Measurements from ENCODE around the gene SH3TC2. TPM values are rescaled to one million over a fixed set of nuclear protein-coding genes. Genes with fewer than 3 reads are reported as not detected.

SH3TC2 gene
- total and polyA plus RNA-seq, 3 donors from 2014 or later = 32.4 to 136 (median 130) TPM

DNA sequence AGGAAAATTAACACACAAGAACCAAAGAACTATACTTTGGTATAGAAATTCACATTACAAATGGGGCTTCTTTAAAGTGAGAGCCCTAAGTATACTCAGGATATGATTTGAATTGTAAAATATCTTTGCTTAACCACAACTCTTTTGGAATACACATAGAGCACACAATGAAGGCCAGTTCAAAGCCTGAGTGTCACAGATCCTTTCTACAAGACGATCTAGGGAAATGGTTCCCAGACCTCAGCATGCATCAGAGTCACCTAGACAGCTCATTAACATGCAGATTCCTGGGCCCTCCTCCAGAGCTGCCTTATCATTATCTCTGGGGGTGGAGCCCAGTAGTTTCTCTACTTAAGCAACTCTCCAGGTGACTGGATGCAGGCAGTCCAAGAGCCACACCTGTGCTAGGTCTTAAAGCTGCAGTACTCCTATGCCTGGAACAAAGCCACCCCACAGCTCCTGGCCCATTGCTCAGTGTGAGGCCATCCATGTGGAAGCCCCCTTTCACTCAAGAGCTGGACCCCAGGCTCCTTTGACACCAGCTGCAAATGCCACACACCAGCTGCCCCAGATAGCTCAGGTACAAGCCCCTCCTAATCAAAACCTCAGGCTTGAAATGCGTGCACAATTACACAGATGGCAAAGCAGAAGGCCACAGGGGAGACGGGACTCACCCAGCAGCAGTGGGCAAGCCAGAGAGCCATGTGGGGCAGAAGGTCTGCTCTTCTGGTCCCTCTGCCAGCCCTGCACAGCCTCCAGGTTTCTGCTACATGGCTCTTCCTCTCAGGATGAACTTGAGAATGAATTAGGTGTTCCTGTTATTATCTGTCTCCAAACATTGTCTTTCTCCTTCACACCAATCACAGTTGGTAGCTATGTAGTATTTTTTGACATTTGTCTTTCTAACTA, 106.1 kb downstream of the SH3TC2 start:
- Histone ChIP-seq H3K27me3 (no peaks in the 10 kb centered on the region), H3K4me3 (no peak overlapping the region), H3K36me3 (ENCODE audit: low read depth, missing control alignments) (no peaks in the 10 kb centered on the region), H3K27ac (no peak overlapping the region), H3K4me1 (no peaks in the 10 kb centered on the region), H3K9me3 (no peaks in the 10 kb centered on the region)
- DNase-seq = no peak
- 80 to 83% methylated on average over 3 of the region's 3 CpGs for WGBS, 2 donors
- intact Hi-C loops (cut with DNase I; ENCODE audit: low total_unique reads) = no loop called here
- no peak for TF ChIP-seq POLR2A (IDR thresholded peaks at IDR 0.05)
- TF ChIP-seq, protein P1, sequence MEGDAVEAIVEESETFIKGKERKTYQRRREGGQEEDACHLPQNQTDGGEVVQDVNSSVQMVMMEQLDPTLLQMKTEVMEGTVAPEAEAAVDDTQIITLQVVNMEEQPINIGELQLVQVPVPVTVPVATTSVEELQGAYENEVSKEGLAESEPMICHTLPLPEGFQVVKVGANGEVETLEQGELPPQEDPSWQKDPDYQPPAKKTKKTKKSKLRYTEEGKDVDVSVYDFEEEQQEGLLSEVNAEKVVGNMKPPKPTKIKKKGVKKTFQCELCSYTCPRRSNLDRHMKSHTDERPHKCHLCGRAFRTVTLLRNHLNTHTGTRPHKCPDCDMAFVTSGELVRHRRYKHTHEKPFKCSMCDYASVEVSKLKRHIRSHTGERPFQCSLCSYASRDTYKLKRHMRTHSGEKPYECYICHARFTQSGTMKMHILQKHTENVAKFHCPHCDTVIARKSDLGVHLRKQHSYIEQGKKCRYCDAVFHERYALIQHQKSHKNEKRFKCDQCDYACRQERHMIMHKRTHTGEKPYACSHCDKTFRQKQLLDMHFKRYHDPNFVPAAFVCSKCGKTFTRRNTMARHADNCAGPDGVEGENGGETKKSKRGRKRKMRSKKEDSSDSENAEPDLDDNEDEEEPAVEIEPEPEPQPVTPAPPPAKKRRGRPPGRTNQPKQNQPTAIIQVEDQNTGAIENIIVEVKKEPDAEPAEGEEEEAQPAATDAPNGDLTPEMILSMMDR (IDR thresholded peaks at IDR 0.05) = no peak

MicroRNAs within 50 kb of the gene (microRNA counts, 767-probe panel; counts per million panel counts)
- microRNA hsa-miR-584-5p = 0 to 152 counts per million in 2 donors

Small RNA genes lying within 50 kb of the gene (microRNA-seq; reads per million reads assigned to microRNA genes)
- gene MIR584 (ENCODE audit: borderline number of aligned reads in 2 of 2, borderline replicate concordance in 1 of 2) = 58.4 to 67.7 reads per million in 2 donors

Small RNA genes lying within 50 kb of the gene (small RNA-seq; reads per million reads assigned to genes)
- 4.8 to 5.7 reads per million in 2 donors for gene MIR584
- 0 reads per million in 2 donors for gene RNU6-732P

Other genes starting within 250 kb of the SH3TC2 start
- under 1 TPM; 0.79 to 0.93 TPM for gene ADRB2, start 236.5 kb downstream of the SH3TC2 start, total RNA-seq
- 0.76 TPM for gene ADRB2, start 236.5 kb downstream of the SH3TC2 start, polyA plus RNA-seq (ENCODE audit: insufficient read depth, low read depth, low replicate concordance)
- 1 to 10 TPM; 5.6 to 7.6 TPM for gene ABLIM3, start 78.4 kb upstream of the SH3TC2 start, total RNA-seq
- 8.9 TPM for gene ABLIM3, start 78.4 kb upstream of the SH3TC2 start, polyA plus RNA-seq (ENCODE audit: insufficient read depth, low read depth, low replicate concordance)
- gene AFAP1L1, start 208.8 kb upstream of the SH3TC2 start, total RNA-seq = 10 to 100 TPM; 10.4 to 12.6 TPM
- 11.9 TPM for gene AFAP1L1, start 208.8 kb upstream of the SH3TC2 start, polyA plus RNA-seq (ENCODE audit: insufficient read depth, low read depth, low replicate concordance)

Measured in testis (tissue), 3 donors.